HG02588 (cell line): ENCODE measurements around the gene NEK11.

Experiments used
- ATAC-seq: cut with Tn5 transposase; IDR thresholded peaks from one replicate; pipeline ENCODE4 v1.9.1; 2021; ENCODE audit warnings: mild to moderate bottlenecking, moderate library complexity; ENCODE audit not compliant: unreplicated experiment

Gene NEK11

GRCh38 chr3:131393868-131394267, 367.2 kb downstream of the NEK11 start:
- no peak for ATAC-seq

GRCh38 chr3:131394400-131394799, 367.7 kb downstream of the NEK11 start:
- no peak for ATAC-seq

- ATAC-seq, result no peak
These were observed 369.5 kb downstream of the NEK11 start for GRCh38 chr3:131396170-131396569.

- ATAC-seq, result no peak
These were observed 371.2 kb downstream of the NEK11 start for GRCh38 chr3:131397889-131398288.
